Breast epithelium (tissue), 3 donors: Measurements from ENCODE around the gene MYO1E.

ENCODE experiments used
- CTCF ChIP-seq, 3 donors: fragments of 450-650 bp; IDR thresholded peaks; one replicate each; pipeline ENCODE4 v1.5.1; 2016 to 2017; ENCODE audit warnings: antibody characterized with exemption in 3 of 3, mild to moderate bottlenecking in 3 of 3, moderate library complexity in 3 of 3
- POLR2A ChIP-seq: fragments of 450-650 bp; IDR thresholded peaks from one replicate; pipeline ENCODE4 v1.6.1; 2016; ENCODE audit warnings: antibody characterized with exemption, mild to moderate bottlenecking, moderate library complexity

- TF ChIP-seq CTCF (IDR thresholded peaks at IDR 0.05) = no peak
- no peak for TF ChIP-seq POLR2A
Observed at GRCh38 chr15:59398220-59398619, 25.5 kb upstream of the MYO1E start.
